Endothelial cell of umbilical vein (primary cell): Measurements from ENCODE around the gene DOCK1. TPM values are rescaled to one million over a fixed set of nuclear protein-coding genes. Genes with fewer than 3 reads are reported as not detected.

Experiments used
- BruUV-seq: library from RNA; stranded (reverse); fragments of 400-500 nt; replicated peaks from 2 replicates; lab custom pipeline; 2021; lab: Mats Ljungman, UMichigan
- CTCF ChIA-PET: fragments of 300-600, 350-600 bp; sonication (Branson Sonifier 250); formaldehyde crosslinking; loops from one replicate; lab custom pipeline; 2021; ENCODE audit warnings: antibody characterized with exemption, inconsistent platforms; lab: Charles Lee
- POLR2A ChIA-PET: fragments of 300-600, 350-600 bp; sonication (Branson Sonifier 250); formaldehyde crosslinking; loops from one replicate; lab custom pipeline; 2021; ENCODE audit warnings: antibody characterized with exemption, inconsistent platforms; lab: Charles Lee
- DNase-seq: peaks from one replicate; pipeline ENCODE4 v3.0.0-alpha.2; 2011; ENCODE audit warnings: low read depth, low spot score
- FAIRE-seq: peaks from 2 replicates; lab custom pipeline; 2011; peaks lifted over from hg19 to GRCh38; lab: Jason Lieb, UNC
- H2AFZ ChIP-seq: 2 replicates; pipeline ENCODE4 v1.6.0; 2012; ENCODE audit warnings: low read depth, low read length, control low read depth, inconsistent platforms
- H3K27ac ChIP-seq: 2 replicates; pipeline ENCODE4 v1.5.1; 2011; ENCODE audit warnings: low read depth, mild to moderate bottlenecking, control low read depth, low read length, moderate library complexity; ENCODE audit not compliant: insufficient read depth
- H3K27me3 ChIP-seq, 2 experiments: 2 replicates each; pipeline versions ENCODE4 v1.6.0 to v1.6.1; 2011; ENCODE audit warnings: low read length in 2 of 2, mixed read lengths in 1 of 2; ENCODE audit not compliant: control insufficient read depth in 2 of 2, insufficient read depth in 2 of 2
- H3K36me3 ChIP-seq, 2 experiments: 2 replicates in 1 of 2; 3 replicates in 1 of 2; pipeline ENCODE4 v1.5.1; 2011; ENCODE audit warnings: low read length in 2 of 2, mild to moderate bottlenecking in 1 of 2, moderate library complexity in 1 of 2; ENCODE audit not compliant: control insufficient read depth in 2 of 2, insufficient read depth in 2 of 2; ENCODE audit errors: extremely low read depth in 1 of 2
- H3K4me1 ChIP-seq: 3 replicates; pipeline ENCODE4 v1.5.1; 2011; ENCODE audit warnings: mild to moderate bottlenecking, low read length; ENCODE audit not compliant: control insufficient read depth, insufficient read depth; ENCODE audit errors: extremely low read depth
- H3K4me2 ChIP-seq: 2 replicates; pipeline ENCODE4 v1.6.1; 2011; ENCODE audit warnings: low read length, control low read depth, mixed read lengths; ENCODE audit not compliant: insufficient read depth
- H3K4me3 ChIP-seq, 3 experiments: fragments of 200-600 bp in 1 of 3; sonication (generic), shearing (Covaris generic) in 1 of 3; replicated peaks in 1 of 3; 2 replicates each; pipeline ENCODE4 v1.5.1; 2011 to 2016; ENCODE audit warnings: control low read depth in 3 of 3, low read length in 3 of 3, mild to moderate bottlenecking in 2 of 3, inconsistent platforms in 1 of 3, low read depth in 1 of 3, moderate library complexity in 1 of 3; ENCODE audit not compliant: insufficient read depth in 1 of 3
- H3K79me2 ChIP-seq: 2 replicates; pipeline ENCODE4 v1.6.0; 2012; ENCODE audit warnings: low read length, inconsistent platforms; ENCODE audit not compliant: control insufficient read depth, insufficient read depth
- H3K9ac ChIP-seq: replicated peaks from 2 replicates; pipeline ENCODE3; 2011; ENCODE audit warnings: low read length, control low read depth; ENCODE audit not compliant: insufficient read depth; ENCODE audit errors: extremely low read depth
- H3K9me1 ChIP-seq: replicated peaks from 3 replicates; pipeline ENCODE4 v1.6.0; 2011; ENCODE audit warnings: mild to moderate bottlenecking, low read length; ENCODE audit not compliant: control insufficient read depth, insufficient read depth; ENCODE audit errors: extremely low read depth
- H3K9me3 ChIP-seq: replicated peaks from 2 replicates; pipeline ENCODE4 v1.5.1; 2012; ENCODE audit warnings: low read length, inconsistent platforms; ENCODE audit not compliant: control insufficient read depth, insufficient read depth
- H4K20me1 ChIP-seq: replicated peaks from 2 replicates; pipeline ENCODE3; 2011; ENCODE audit warnings: mild to moderate bottlenecking, low read length; ENCODE audit not compliant: control insufficient read depth, insufficient read depth; ENCODE audit errors: extremely low read depth
- EZH2 ChIP-seq: IDR thresholded peaks from 2 replicates; pipeline ENCODE4 v1.6.1; 2012; ENCODE audit warnings: borderline replicate concordance, low read depth, mild to moderate bottlenecking, moderate library complexity, low read length, inconsistent platforms; ENCODE audit not compliant: severe bottlenecking
- FOS ChIP-seq: IDR thresholded peaks from 2 replicates; pipeline ENCODE4 v1.6.1; 2011; ENCODE audit warnings: mild to moderate bottlenecking, low read length, moderate library complexity, borderline replicate concordance; ENCODE audit not compliant: insufficient read depth
- GATA2 ChIP-seq: IDR thresholded peaks from 2 replicates; pipeline ENCODE4 v1.7.0; 2011; ENCODE audit warnings: low read depth, mild to moderate bottlenecking, moderate library complexity, mixed read lengths, low read length; ENCODE audit not compliant: insufficient read length, insufficient read depth
- JUN ChIP-seq: IDR thresholded peaks from 2 replicates; pipeline ENCODE4 v1.6.1; 2011; ENCODE audit warnings: borderline replicate concordance, low read depth; ENCODE audit not compliant: insufficient read length, insufficient read depth
- MYC ChIP-seq: IDR thresholded peaks from one replicate; pipeline ENCODE4 v1.6.1; 2011; ENCODE audit warnings: mild to moderate bottlenecking, low read depth, low read length
- POLR2A ChIP-seq: IDR thresholded peaks from 2 replicates; pipeline ENCODE4 v1.6.1; 2012; ENCODE audit warnings: low read depth, mild to moderate bottlenecking, control low read depth, low read length
- POLR2AphosphoS5 ChIP-seq: IDR thresholded peaks from 2 replicates; pipeline ENCODE4 v1.6.1; 2012; ENCODE audit warnings: low read depth, mild to moderate bottlenecking, control low read depth, low read length, moderate library complexity; ENCODE audit not compliant: insufficient read depth
- dilution Hi-C: fragments of 300-500 bp; cut with MboI; formaldehyde crosslinking; loops from one replicate; pipeline ENCODE4 v1.15.0; 2019; ENCODE audit warnings: low sequenced_read_pairs; ENCODE audit not compliant: extremely low pct_ligation_motif_present
- intact Hi-C: fragments of 100-400 bp; cut with micrococcal nuclease; formaldehyde crosslinking; loops from one replicate; pipeline ENCODE4 v1.10.0; 2022
- polyA plus RNA-seq, 4 experiments: library from polyadenylated mRNA; depleted of rRNA in 3 of 4; stranded (reverse) in 3 of 4; unstranded in 1 of 4; fragments of >200 nt; gene quantifications; 2 replicates each; pipeline versions ENCODE4 v1.2.1 to v1.2.3, GENCODE V29; 2011 to 2012; ENCODE audit warnings: missing spikeins in 1 of 4
- total RNA-seq: library from RNA; stranded (reverse); gene quantifications from 2 replicates; pipeline ENCODE4 v1.2.3, GENCODE V29; 2021
- TF ChIP-seq, protein P1 (sequence below): IDR thresholded peaks from 2 replicates; pipeline ENCODE4 v1.6.1; 2011; ENCODE audit not compliant: insufficient read depth, insufficient read length
- TF ChIP-seq, protein P2 (sequence below), 2 donors: IDR thresholded peaks; 1 replicate in 1 of 2; 2 replicates in 1 of 2; pipeline ENCODE4 v1.5.1; 2011; ENCODE audit warnings: low read length in 2 of 2, mild to moderate bottlenecking in 2 of 2, moderate library complexity in 2 of 2, control low read depth in 1 of 2, inconsistent platforms in 1 of 2, low read depth in 1 of 2; ENCODE audit not compliant: insufficient read depth in 1 of 2; ENCODE audit errors: extremely low read depth in 1 of 2

Gene DOCK1
- total and polyA plus RNA-seq, 2 donors (not counting 3 experiments of a cell fraction or from before 2014, with no cell fraction given): 22.5 to 83.1 TPM

GRCh38 chr10:127018298-127018650 lies 113.0 kb downstream of the DOCK1 start:
- Histone ChIP-seq H3K36me3 (peaks cover 3 to 23% of the 10 kb centered on the region in 2 experiments), H3K79me2 (no peaks in the 10 kb centered on the region), H3K9ac (no peak overlapping the region), H3K27me3 (no peaks in the 10 kb centered on the region), H3K9me3 (no peaks in the 10 kb centered on the region), H3K27ac (no peak overlapping the region), H3K4me1 (no peaks in the 10 kb centered on the region), H3K4me3 (no peak overlapping the region), H3K4me2 (no peak overlapping the region), H2AFZ (no peak overlapping the region), H3K9me1 (no peaks in the 10 kb centered on the region), H4K20me1 (no peaks in the 10 kb centered on the region)
- no peak for FAIRE-seq
- BruUV-seq: no TSS peak
- CTCF ChIA-PET: no interaction called here
- DNase-seq: no peak
- TF ChIP-seq GATA2 (no peak), POLR2A (no peak)
- intact Hi-C loops (no loop called here), dilution Hi-C loops (no loop called here)
- POLR2A ChIA-PET: no interaction called here

DNA sequence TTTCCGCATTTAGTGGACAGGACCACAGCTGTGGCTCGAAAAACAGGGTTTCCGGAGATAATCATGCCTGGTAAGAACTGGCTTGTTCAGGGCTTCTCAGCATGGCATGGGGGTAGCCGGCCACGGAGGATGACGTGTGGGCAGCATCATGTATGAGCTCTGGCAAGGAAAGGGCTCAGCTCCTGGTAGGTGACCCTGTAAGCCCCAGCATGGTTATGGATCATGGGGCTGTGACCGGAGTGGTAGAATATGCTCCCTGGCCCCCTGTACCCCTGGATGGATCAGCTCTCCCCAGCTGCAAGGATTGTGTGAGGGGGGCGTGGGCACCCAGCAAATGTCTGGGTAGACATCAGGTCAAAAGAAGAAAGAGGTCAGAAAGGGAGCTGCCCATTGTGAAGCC lies 113.5 kb downstream of the DOCK1 start:
- Histone ChIP-seq H3K27me3 (no peaks in the 10 kb centered on the region), H3K79me2 (no peaks in the 10 kb centered on the region), H3K27ac (no peak overlapping the region), H3K36me3 (peaks cover 3 to 26% of the 10 kb centered on the region in 2 experiments), H3K4me1 (no peaks in the 10 kb centered on the region), H3K9me3 (no peaks in the 10 kb centered on the region), H4K20me1 (no peaks in the 10 kb centered on the region), H3K9ac (no peak overlapping the region), H3K4me2 (no peak overlapping the region), H3K9me1 (no peaks in the 10 kb centered on the region), H3K4me3 (no peak overlapping the region), H2AFZ (no peak overlapping the region)
- intact Hi-C loops: no loop called here
- POLR2A ChIA-PET: no interaction called here
- BruUV-seq: no TSS peak
- dilution Hi-C loops: no loop called here
- CTCF ChIA-PET: no interaction called here
- FAIRE-seq (no peak), DNase-seq (no peak)
- TF ChIP-seq, protein P1, sequence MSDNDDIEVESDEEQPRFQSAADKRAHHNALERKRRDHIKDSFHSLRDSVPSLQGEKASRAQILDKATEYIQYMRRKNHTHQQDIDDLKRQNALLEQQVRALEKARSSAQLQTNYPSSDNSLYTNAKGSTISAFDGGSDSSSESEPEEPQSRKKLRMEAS: no peak
- TF ChIP-seq POLR2A (no peak), FOS (no peak), EZH2 (no peak), POLR2AphosphoS5 (no peak), JUN (no peak), MYC (no peak), GATA2 (no peak)
- TF ChIP-seq, protein P2, sequence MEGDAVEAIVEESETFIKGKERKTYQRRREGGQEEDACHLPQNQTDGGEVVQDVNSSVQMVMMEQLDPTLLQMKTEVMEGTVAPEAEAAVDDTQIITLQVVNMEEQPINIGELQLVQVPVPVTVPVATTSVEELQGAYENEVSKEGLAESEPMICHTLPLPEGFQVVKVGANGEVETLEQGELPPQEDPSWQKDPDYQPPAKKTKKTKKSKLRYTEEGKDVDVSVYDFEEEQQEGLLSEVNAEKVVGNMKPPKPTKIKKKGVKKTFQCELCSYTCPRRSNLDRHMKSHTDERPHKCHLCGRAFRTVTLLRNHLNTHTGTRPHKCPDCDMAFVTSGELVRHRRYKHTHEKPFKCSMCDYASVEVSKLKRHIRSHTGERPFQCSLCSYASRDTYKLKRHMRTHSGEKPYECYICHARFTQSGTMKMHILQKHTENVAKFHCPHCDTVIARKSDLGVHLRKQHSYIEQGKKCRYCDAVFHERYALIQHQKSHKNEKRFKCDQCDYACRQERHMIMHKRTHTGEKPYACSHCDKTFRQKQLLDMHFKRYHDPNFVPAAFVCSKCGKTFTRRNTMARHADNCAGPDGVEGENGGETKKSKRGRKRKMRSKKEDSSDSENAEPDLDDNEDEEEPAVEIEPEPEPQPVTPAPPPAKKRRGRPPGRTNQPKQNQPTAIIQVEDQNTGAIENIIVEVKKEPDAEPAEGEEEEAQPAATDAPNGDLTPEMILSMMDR (IDR thresholded peaks at IDR 0.05; ENCODE audit: extremely low read depth in 1 of 2, insufficient read depth in 1 of 2, low read depth in 1 of 2, low read length in 2 of 2): no peak
